ENCODE measurements around the gene PIP5K1B. TPM values are rescaled to one million over a fixed set of nuclear protein-coding genes. Genes with fewer than 3 reads are reported as not detected.

The PIP5K1B gene
- total RNA-seq, 2 donors from 2014 or later, result 18.4 to 44.8 TPM

DNA sequence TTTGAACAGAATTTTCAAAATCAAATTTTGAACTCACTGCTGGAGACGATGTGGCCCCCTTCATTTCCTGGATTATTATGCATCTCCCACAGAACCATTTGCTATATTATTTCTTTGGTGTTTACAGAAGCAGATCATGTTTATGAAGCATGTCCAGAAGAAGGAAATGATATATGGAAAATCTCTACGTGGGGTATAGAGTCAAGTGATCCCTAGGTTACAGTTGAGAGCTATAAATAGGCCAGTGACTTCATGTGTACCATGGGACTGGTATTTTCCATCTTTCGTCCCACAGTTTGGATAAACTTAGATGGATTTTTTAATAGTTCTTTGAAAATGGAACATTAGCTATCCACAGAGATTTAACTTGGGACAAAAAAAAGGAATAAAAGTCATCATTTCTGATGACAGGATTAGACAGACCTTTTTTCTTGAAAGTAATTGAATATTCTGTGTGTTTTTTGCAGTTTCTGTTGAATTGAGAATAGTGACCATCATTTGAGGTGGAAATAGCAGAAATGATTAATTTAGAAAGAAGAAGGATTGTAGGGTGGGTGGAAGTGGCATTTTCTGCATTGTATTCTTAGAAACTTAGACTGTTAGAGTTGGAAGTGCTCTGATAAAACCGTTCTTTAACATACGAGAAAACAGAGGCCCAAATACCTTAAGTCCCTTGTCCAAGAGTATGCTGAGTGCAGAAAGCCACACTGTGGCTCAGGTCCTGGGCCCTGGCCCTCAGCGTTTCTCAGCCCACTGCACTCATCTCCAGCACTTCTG lies 136.4 kb downstream of the PIP5K1B start:
- Histone ChIP-seq H3K27ac (peak overlapping the region in 1 of 2 donors; percentile 40), H3K4me3 (no peak overlapping the region), H3K4me1 (peaks cover 0 to 27% of the 10 kb centered on the region in 2 donors), H3K36me3 (no peaks in the 10 kb centered on the region), H3K9me3 (no peaks in the 10 kb centered on the region), H3K27me3 (no peaks in the 10 kb centered on the region)
- TF ChIP-seq, protein P1, sequence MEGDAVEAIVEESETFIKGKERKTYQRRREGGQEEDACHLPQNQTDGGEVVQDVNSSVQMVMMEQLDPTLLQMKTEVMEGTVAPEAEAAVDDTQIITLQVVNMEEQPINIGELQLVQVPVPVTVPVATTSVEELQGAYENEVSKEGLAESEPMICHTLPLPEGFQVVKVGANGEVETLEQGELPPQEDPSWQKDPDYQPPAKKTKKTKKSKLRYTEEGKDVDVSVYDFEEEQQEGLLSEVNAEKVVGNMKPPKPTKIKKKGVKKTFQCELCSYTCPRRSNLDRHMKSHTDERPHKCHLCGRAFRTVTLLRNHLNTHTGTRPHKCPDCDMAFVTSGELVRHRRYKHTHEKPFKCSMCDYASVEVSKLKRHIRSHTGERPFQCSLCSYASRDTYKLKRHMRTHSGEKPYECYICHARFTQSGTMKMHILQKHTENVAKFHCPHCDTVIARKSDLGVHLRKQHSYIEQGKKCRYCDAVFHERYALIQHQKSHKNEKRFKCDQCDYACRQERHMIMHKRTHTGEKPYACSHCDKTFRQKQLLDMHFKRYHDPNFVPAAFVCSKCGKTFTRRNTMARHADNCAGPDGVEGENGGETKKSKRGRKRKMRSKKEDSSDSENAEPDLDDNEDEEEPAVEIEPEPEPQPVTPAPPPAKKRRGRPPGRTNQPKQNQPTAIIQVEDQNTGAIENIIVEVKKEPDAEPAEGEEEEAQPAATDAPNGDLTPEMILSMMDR (IDR thresholded peaks at IDR 0.05), result no peak
- no peak for DNase-seq (ENCODE audit: low spot score)

DNA sequence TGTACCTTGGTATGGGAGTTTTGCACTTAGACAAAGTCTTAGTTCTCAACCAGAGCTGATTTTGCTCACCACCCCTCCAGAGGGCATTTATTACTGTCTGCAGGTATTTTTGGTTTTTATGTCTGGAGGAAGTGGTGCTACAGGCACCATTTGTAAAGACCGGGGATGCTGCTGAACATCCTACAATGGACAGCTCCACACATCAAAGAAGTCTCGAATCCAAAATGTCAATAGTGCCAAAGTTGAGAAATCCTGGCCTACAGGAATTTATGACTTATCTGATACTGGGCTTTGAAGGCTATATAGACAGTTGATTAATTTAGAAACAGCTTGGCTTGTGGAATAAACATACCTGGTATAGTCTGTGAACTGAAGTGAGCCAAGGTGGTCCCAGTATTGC lies 137.5 kb downstream of the PIP5K1B start:
- TF ChIP-seq, protein P1 (IDR thresholded peaks at IDR 0.05), result no peak
- DNase-seq (ENCODE audit: low spot score), result no peak
- Histone ChIP-seq H3K27me3 (no peaks in the 10 kb centered on the region), H3K27ac (no peak overlapping the region), H3K36me3 (no peaks in the 10 kb centered on the region), H3K4me3 (no peak overlapping the region), H3K4me1 (peaks cover 0 to 27% of the 10 kb centered on the region in 2 donors), H3K9me3 (no peaks in the 10 kb centered on the region)

DNA sequence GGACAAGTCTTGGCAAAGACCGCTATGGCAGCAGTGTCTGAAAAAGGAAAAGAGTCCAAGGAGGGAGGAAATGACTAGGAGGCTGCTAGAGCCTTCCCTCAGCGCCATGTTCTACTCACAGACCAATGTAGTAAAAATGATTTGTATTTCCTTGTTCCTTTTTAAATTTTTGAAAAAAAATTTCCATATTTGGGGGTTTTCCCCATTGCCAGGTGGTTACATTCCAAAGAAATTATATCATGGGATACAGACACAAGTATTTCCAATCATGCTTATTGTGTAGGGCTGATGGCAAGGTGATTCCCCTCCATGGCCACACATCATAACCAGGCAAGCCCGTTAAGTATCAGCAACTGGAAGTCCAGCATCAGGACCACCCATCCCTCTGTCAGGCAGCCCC lies 138.2 kb downstream of the PIP5K1B start:
- H3K4me3 ChIP-seq, result no peak overlapping the region
- H3K36me3 ChIP-seq, result no peaks in the 10 kb centered on the region
- H3K27me3 ChIP-seq, result no peaks in the 10 kb centered on the region
- TF ChIP-seq, protein P1 (IDR thresholded peaks at IDR 0.05), result no peak
- no peaks in the 10 kb centered on the region for H3K9me3 ChIP-seq
- peaks cover 0 to 23% of the 10 kb centered on the region in 2 donors for H3K4me1 ChIP-seq
- no peak for DNase-seq (ENCODE audit: low spot score)
- H3K27ac ChIP-seq, result no peak overlapping the region

DNA sequence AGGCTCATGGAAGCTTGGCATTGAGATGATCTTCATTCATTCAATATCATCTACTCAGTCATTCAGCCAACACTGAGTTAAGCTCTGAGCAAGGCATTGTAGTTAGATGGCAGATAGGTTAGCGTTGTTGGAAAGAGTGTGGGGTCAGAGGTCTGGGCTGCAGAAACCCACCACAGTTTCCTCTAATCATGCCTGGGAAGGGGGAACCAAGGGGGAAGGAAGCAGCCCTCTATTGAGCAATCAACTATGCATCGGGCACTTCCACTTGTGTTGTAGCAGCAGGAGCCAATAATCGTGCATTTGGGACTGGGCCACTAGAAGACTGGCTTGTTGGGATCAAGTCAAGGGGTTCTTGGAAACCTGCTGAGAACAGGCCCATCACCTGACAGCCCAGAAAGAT lies 139.1 kb downstream of the PIP5K1B start:
- Histone ChIP-seq H3K27me3 (no peaks in the 10 kb centered on the region), H3K9me3 (no peaks in the 10 kb centered on the region), H3K4me3 (no peak overlapping the region), H3K4me1 (peaks cover 0 to 19% of the 10 kb centered on the region in 2 donors), H3K36me3 (no peaks in the 10 kb centered on the region), H3K27ac (no peak overlapping the region)
- TF ChIP-seq, protein P1 (IDR thresholded peaks at IDR 0.05), result no peak
- no peak for DNase-seq (ENCODE audit: low spot score)

DNA sequence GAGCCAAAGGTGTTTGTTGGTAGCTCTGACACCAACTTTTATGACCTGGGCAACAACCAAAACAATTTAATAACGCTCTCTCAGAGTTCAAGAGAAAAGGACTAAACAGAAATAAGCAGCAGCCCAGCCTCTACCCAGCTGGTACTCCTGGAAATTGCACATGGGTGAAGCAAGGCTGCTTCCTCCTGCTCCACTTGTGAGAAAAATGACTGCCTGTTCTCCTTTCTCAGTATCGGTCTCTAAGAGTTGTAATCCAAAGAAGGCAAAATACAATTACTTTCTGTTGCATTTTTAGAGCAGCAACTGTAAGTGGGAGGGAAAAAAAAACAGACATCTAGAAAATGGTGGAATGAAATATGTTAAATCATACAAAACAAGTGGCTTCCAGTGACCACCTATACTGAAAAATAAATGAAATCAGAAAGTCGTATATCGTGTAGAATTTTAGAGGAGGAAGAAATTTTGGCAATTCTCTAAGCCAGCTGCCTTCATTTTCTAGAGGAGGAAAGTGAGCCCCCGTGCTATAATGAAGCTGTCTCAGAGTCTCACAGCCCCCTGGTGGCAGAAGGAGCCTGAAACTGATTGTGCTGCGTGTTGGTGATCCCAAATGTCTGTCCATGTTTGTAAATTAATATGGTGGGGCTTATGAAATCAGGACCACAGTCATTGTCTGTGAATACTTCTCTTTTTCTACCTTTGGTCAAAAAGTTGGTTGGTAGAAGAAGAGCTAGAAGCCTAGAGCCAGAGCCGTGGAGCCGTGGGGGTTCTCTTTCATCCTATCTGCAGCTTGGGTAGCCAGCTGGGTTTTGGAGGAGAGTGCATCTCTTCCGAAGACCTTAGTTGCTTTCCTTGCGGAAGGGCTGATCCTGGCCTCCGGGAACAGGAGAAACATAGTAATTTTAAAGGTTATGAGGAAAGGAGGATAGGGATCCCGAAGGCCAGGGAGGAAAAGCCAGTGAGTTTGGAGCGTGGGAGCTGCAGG lies 139.9 kb downstream of the PIP5K1B start:
- Histone ChIP-seq H3K27me3 (no peaks in the 10 kb centered on the region), H3K36me3 (no peaks in the 10 kb centered on the region), H3K9me3 (no peaks in the 10 kb centered on the region), H3K4me1 (peaks cover 0 to 19% of the 10 kb centered on the region in 2 donors), H3K27ac (no peak overlapping the region), H3K4me3 (no peak overlapping the region)
- TF ChIP-seq, protein P1 (IDR thresholded peaks at IDR 0.05), result peak; percentile 18 to 68
- peak; percentile 73 for DNase-seq (ENCODE audit: low spot score)
